Choroid plexus epithelial cell (primary cell): ENCODE measurements around the gene CLIC1.

ENCODE experiments used
- DNase-seq: peaks from one replicate; pipeline ENCODE4 v3.0.0-alpha.2; 2010; ENCODE audit warnings: low read depth
- H3K4me3 ChIP-seq: 2 replicates; pipeline ENCODE4 v1.5.1; 2011; ENCODE audit warnings: low read depth, mild to moderate bottlenecking, control low read depth, low read length, moderate library complexity
- TF ChIP-seq, protein P1 (sequence below): conservative IDR thresholded peaks from 2 replicates; pipeline ENCODE4 v1.5.1; 2011; ENCODE audit warnings: low read depth, mild to moderate bottlenecking, control low read depth, inconsistent platforms, low read length, moderate library complexity

The CLIC1 gene

DNA sequence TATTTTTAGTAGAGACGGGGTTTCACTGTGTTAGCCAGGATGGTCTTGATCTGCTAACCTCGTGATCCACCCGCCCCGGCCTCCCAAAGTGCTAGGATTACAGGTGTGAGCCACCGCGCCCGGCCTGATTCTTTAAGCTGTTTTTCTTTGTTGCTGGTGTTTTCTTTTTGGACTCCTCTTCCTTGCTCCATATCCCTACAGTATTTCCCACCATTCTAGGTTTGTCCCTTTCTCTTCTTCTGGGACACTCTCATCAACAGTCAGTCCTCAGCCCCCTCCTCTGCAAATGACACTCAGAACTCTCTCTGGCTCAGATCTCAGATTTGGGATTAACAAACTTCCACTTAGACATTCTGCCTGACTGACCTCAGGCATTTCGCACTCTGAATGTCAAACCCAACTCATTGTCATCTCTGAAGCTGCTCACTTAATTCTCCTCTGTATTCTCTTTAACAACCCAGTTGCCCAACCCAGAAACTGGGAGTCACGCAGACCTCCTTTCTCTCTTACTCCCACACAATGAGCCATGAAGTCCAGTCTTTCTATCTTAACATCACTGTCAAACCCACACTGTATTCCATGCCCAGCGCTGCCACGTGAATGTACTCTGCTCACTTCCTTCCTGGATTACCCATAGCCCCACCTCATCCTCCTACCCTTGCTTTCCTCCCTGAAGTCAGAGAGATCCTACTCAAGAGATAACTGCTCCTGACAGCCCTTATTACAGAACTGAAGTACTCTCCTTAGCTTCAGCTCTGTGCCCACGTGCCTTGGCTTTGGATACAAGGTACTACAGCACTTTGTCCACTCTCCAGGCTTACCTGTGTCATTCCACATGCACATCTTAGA lies 10.6 kb downstream of the CLIC1 start:
- H3K4me3 ChIP-seq: no peak overlapping the region
- TF ChIP-seq, protein P1, sequence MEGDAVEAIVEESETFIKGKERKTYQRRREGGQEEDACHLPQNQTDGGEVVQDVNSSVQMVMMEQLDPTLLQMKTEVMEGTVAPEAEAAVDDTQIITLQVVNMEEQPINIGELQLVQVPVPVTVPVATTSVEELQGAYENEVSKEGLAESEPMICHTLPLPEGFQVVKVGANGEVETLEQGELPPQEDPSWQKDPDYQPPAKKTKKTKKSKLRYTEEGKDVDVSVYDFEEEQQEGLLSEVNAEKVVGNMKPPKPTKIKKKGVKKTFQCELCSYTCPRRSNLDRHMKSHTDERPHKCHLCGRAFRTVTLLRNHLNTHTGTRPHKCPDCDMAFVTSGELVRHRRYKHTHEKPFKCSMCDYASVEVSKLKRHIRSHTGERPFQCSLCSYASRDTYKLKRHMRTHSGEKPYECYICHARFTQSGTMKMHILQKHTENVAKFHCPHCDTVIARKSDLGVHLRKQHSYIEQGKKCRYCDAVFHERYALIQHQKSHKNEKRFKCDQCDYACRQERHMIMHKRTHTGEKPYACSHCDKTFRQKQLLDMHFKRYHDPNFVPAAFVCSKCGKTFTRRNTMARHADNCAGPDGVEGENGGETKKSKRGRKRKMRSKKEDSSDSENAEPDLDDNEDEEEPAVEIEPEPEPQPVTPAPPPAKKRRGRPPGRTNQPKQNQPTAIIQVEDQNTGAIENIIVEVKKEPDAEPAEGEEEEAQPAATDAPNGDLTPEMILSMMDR: no peak
- DNase-seq: no peak

DNA sequence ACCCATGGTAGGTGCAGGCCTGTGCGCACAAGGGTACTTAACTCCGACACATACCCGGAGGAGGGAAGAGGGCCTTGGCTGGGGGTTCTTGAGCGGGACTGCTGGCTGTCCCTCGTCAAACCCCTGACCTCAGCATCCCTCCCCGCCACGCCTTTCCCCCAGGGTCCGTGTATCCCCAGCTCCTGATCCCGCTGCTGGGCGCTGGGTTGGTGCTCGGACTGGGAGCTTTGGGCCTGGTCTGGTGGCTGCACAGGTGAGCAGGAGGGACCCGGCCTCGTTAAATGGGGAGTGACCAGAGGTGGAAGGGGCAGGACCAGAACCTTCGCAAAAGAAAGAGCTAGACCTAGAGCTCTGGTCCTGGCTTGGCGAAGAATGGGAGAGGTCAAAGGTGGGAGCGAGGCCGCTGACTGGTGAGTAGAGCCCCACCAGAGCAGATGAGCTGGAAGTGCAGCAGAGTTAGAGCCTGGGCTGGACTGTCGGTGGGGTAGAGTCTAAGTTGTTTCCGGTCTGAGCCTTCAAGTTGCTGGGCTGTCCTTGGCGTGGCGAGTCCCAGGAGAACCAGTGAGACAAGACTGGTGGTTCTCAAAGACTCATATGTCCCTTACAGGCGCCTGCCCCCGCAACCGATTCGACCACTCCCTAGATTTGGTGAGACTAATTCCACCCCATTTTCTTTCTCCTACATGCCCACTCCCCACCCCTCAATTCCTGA lies 12.2 kb downstream of the CLIC1 start:
- H3K4me3 ChIP-seq: no peak overlapping the region
- TF ChIP-seq, protein P1: no peak
- no peak for DNase-seq

- TF ChIP-seq, protein P1: no peak
- no peak for DNase-seq
- H3K4me3 ChIP-seq: no peak within 1 kb of the TSS
Measured at GRCh38 chr6:31723245-31723979, 12.9 kb downstream of the CLIC1 start, which contains the start of gene MPIG6B. Gene MPIG6B, plus strand, starts transcription at chr6:31723373. Its CDS starts 11 bp downstream, at chr6:31723384.

- TF ChIP-seq, protein P1: no peak
- no peak overlapping the region for H3K4me3 ChIP-seq
Measured at GRCh38 chr6:31722173-31722572, 14.2 kb downstream of the CLIC1 start.

DNA sequence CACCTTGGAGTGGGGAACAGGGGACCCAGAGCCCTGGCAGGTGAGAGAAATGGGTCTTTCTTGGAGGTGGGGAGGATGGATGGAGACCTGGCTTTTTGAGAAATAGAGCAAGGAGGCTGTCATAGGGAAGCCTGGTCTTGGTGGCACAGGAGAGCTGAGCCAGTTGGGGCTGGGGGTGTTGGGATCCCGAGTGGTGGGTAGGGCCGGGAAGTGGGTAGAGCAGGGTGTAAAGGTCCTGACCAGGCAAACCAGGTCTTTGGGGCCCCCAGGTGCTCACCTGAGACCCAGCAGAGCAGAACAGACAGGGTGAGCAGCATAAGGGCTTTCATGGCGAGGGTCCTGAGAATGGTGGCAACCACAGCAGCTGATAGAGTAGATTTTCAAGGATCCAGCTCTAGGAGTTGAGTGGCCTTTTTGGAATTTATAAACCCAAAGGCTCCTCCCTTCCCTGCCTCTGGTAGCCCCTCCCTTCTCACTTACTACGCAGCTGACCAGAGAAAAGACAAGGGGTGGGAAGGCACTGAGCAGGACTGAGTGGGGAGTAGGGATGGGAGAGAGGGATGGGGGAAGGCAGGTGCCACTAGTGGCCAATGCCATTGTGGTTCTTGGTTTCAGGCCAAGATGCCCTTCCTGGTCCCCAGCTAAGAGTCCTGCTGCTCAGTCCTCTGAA lies 14.8 kb downstream of the CLIC1 start, which contains the start of gene LY6G6C:
TSS of gene LY6G6C (minus strand) at position 396 of the 670 bp plus-strand sequence. CDS start at position 329, 67 bp downstream.
- H3K4me3 ChIP-seq: no peak within 1 kb of the TSS
- TF ChIP-seq, protein P1: no peak
- no peak for DNase-seq

More at GRCh38 chr6:31722173-31722572, 14.2 kb downstream of the CLIC1 start:
- no peak for DNase-seq

DNA sequence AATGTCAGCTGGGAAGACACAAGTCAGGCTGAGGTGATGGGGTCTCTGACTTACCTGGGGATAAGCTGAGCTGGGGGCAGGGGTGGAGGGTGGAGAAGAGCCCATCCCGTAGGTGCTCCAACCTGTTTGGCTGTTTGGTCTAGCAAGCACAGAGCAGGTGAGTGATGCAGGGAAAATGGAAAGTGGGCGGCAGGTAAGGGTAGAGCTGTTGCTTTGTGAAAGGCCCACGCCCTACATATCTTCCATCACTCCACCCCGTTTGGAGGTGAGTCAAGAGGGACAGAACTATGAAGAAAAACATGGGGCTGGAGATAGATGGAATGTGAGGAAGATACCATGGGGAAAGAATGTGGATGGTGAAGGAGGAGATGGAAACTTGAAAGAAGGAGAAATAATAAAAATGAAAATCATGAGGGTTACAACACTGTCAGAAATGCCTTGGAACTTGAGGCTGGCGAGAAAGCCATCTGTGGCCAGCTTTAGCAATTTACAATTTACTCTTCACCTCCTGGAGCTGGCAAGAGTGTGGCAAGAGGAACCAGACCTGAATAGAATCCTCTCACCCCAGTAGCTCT lies 16.0 kb downstream of the CLIC1 start:
- DNase-seq: no peak
- TF ChIP-seq, protein P1: no peak
- H3K4me3 ChIP-seq: no peak overlapping the region
